H9 (cell line): ENCODE results near the gene SLC25A34. TPM values are rescaled to one million over a fixed set of nuclear protein-coding genes. Genes with fewer than 3 reads are reported as not detected.

Experiments
- DNase-seq: peaks from one replicate; pipeline ENCODE4 v3.0.0-alpha.2; 2017
- H2AFZ ChIP-seq: one replicate; pipeline ENCODE4 v1.6.1; 2013; ENCODE audit warnings: mild to moderate bottlenecking, low read length, control low read depth, moderate library complexity
- H2AK5ac ChIP-seq: 2 replicates; pipeline ENCODE4 v1.6.1; 2013; ENCODE audit warnings: low read length, control low read depth, mixed read lengths; ENCODE audit not compliant: insufficient read length
- H2BK120ac ChIP-seq: one replicate; pipeline ENCODE4 v1.6.1; 2013; ENCODE audit warnings: low read depth, mild to moderate bottlenecking, low read length, control low read depth, inconsistent platforms; ENCODE audit not compliant: poor library complexity, severe bottlenecking
- H2BK12ac ChIP-seq: 2 replicates; pipeline ENCODE4 v1.6.1; 2013; ENCODE audit warnings: low read length, control low read depth, mixed read lengths, low read depth; ENCODE audit not compliant: insufficient read length
- H2BK15ac ChIP-seq: 2 replicates; pipeline ENCODE4 v1.6.1; 2013; ENCODE audit warnings: low read depth, low read length, control low read depth
- H2BK20ac ChIP-seq: one replicate; pipeline ENCODE4 v1.6.1; 2013; ENCODE audit warnings: low read depth, mild to moderate bottlenecking, low read length, control low read depth, inconsistent platforms; ENCODE audit not compliant: poor library complexity, severe bottlenecking
- H2BK5ac ChIP-seq: 2 replicates; pipeline ENCODE4 v1.6.1; 2013; ENCODE audit warnings: low read length, control low read depth, mixed read lengths; ENCODE audit not compliant: insufficient read length
- H3K14ac ChIP-seq: 2 replicates; pipeline ENCODE4 v1.6.1; 2013; ENCODE audit warnings: low read length, control low read depth; ENCODE audit not compliant: insufficient read depth
- H3K18ac ChIP-seq: 2 replicates; pipeline ENCODE4 v1.6.1; 2013; ENCODE audit warnings: low read depth, mild to moderate bottlenecking, mixed read lengths, low read length, control low read depth; ENCODE audit not compliant: insufficient read length
- H3K23ac ChIP-seq: 2 replicates; pipeline ENCODE4 v1.6.1; 2013; ENCODE audit warnings: low read length, control low read depth, mixed read lengths, low read depth; ENCODE audit not compliant: insufficient read length
- H3K23me2 ChIP-seq: 2 replicates; pipeline ENCODE4 v1.6.1; 2013; ENCODE audit warnings: low read depth, mild to moderate bottlenecking, mixed read lengths, low read length, control low read depth; ENCODE audit not compliant: insufficient read length, poor library complexity, severe bottlenecking
- H3K27ac ChIP-seq: 2 replicates; pipeline ENCODE4 v1.5.1; 2013; ENCODE audit warnings: low read length, control low read depth, mixed read lengths, low read depth; ENCODE audit not compliant: insufficient read length
- H3K27me3 ChIP-seq: 2 replicates; pipeline ENCODE4 v1.6.1; 2013; ENCODE audit warnings: low read length, control low read depth, inconsistent platforms; ENCODE audit not compliant: insufficient read depth
- H3K4ac ChIP-seq: 2 replicates; pipeline ENCODE4 v1.6.1; 2013; ENCODE audit warnings: low read depth, mild to moderate bottlenecking, control low read depth, inconsistent platforms, low read length, moderate library complexity
- H3K4me1 ChIP-seq: 2 replicates; pipeline ENCODE4 v1.6.1; 2013; ENCODE audit warnings: low read length, control low read depth, inconsistent platforms; ENCODE audit not compliant: insufficient read depth
- H3K4me2 ChIP-seq: 2 replicates; pipeline ENCODE4 v1.6.1; 2013; ENCODE audit warnings: low read length, control low read depth, mixed read lengths; ENCODE audit not compliant: insufficient read length, insufficient read depth
- H3K56ac ChIP-seq: 2 replicates; pipeline ENCODE4 v1.6.1; 2013; ENCODE audit warnings: low read depth, mild to moderate bottlenecking, mixed read lengths, low read length, control low read depth; ENCODE audit not compliant: insufficient read length
- H3K79me1 ChIP-seq: 2 replicates; pipeline ENCODE4 v1.6.1; 2013; ENCODE audit warnings: low read depth, mild to moderate bottlenecking, moderate library complexity, low read length, control low read depth, inconsistent platforms; ENCODE audit not compliant: insufficient read depth, poor library complexity, severe bottlenecking
- H3K79me2 ChIP-seq: 2 replicates; pipeline ENCODE4 v1.6.1; 2013; ENCODE audit warnings: low read length, control low read depth, inconsistent platforms; ENCODE audit not compliant: insufficient read depth
- H3K9ac ChIP-seq: 2 replicates; pipeline ENCODE4 v1.6.1; 2013; ENCODE audit warnings: low read length, control low read depth, mixed read lengths; ENCODE audit not compliant: insufficient read length; ENCODE audit errors: extremely low read depth
- H3K9me3 ChIP-seq: one replicate; pipeline ENCODE4 v1.6.1; 2013; ENCODE audit warnings: low read depth, low read length, inconsistent platforms; ENCODE audit not compliant: control insufficient read depth
- H3T11ph ChIP-seq: one replicate; pipeline ENCODE4 v1.6.1; 2013; ENCODE audit warnings: mild to moderate bottlenecking, low read length, control low read depth, inconsistent platforms
- H4K20me1 ChIP-seq: one replicate; pipeline ENCODE4 v1.6.1; 2013; ENCODE audit not compliant: control insufficient read depth, insufficient read length, insufficient read depth
- H4K5ac ChIP-seq: 2 replicates; pipeline ENCODE4 v1.6.1; 2013; ENCODE audit warnings: low read depth, mild to moderate bottlenecking, mixed read lengths, low read length, control low read depth; ENCODE audit not compliant: insufficient read length
- H4K8ac ChIP-seq: replicated peaks from 2 replicates; pipeline ENCODE4 v1.6.1; 2013; ENCODE audit warnings: low read length, control low read depth, mixed read lengths, low read depth; ENCODE audit not compliant: insufficient read length
- H4K91ac ChIP-seq: 2 replicates; pipeline ENCODE4 v1.6.1; 2013; ENCODE audit warnings: low read depth, mild to moderate bottlenecking, moderate library complexity, mixed read lengths, low read length, control low read depth; ENCODE audit not compliant: insufficient read length
- H3K27ac Mint-ChIP-seq, 3 experiments: 2 replicates in 2 of 3; 3 replicates in 1 of 3; pipeline ENCODE4 v1.8.0; 2020 to 2021; ENCODE audit warnings: mixed read lengths in 3 of 3, mild to moderate bottlenecking in 1 of 3, moderate library complexity in 1 of 3
- H3K27me3 Mint-ChIP-seq: 2 replicates; pipeline ENCODE4 v1.8.0; 2021; ENCODE audit warnings: low read depth, mild to moderate bottlenecking, moderate library complexity, mixed read lengths
- H3K36me3 Mint-ChIP-seq, 3 experiments: 2 replicates in 2 of 3; 3 replicates in 1 of 3; pipeline ENCODE4 v1.8.0; 2020 to 2021; ENCODE audit warnings: low read depth in 3 of 3, mixed read lengths in 3 of 3; ENCODE audit not compliant: insufficient read depth in 1 of 3
- H3K4me1 Mint-ChIP-seq, 2 experiments: 2 replicates each; pipeline ENCODE4 v1.8.0; 2020; ENCODE audit warnings: mixed read lengths in 2 of 2
- H3K4me3 Mint-ChIP-seq, 2 experiments: 2 replicates in 1 of 2; 3 replicates in 1 of 2; pipeline ENCODE4 v1.8.0; 2020 to 2021; ENCODE audit warnings: mild to moderate bottlenecking in 2 of 2, mixed read lengths in 2 of 2, moderate library complexity in 1 of 2
- H3K9me3 Mint-ChIP-seq, 2 experiments: 2 replicates in 1 of 2; 3 replicates in 1 of 2; pipeline ENCODE4 v1.8.0; 2020; ENCODE audit warnings: mild to moderate bottlenecking in 2 of 2, mixed read lengths in 2 of 2, moderate library complexity in 1 of 2
- CTCF ChIP-seq: fragments of 200-600 bp; sonication (generic); conservative IDR thresholded peaks from 3 replicates; pipeline ENCODE4 v1.8.0; 2021; ENCODE audit warnings: antibody characterized with exemption, mild to moderate bottlenecking
- WGBS: extraction: QIAGEN DNeasy Blood & Tissue Kit; methylation state at CpG from one replicate; pipeline ENCODE4 v1.1.7; 2013; ENCODE audit warnings: missing lambda C conversion rate, low lambda C conversion rate, mixed read lengths; ENCODE audit not compliant: insufficient read length; ENCODE audit errors: extremely low coverage; 5-methylcytosine and 5-hydroxymethylcytosine counted together
- total RNA-seq: library from RNA; stranded (reverse); gene quantifications from 2 replicates; pipeline ENCODE4 v1.2.1, GENCODE V29; 2021

SLC25A34 gene
- total RNA-seq, 1 experiment from 2014 or later, result 1.5 TPM

GRCh38 chr1:15704526-15705183, 31.4 kb upstream of the SLC25A34 start:
- H4K20me1 ChIP-seq, result no peaks in the 10 kb centered on the region
- H3K9me3 Mint-ChIP-seq, result no peaks in the 10 kb centered on the region
- H3K27ac Mint-ChIP-seq, result peak overlapping the region; percentile 58 to 82 (median 74); a peak in 4 of 7 replicates

More at GRCh38 chr1:15704526-15705183, 31.4 kb upstream of the SLC25A34 start:
- Histone ChIP-seq H3K23me2 (no peaks in the 10 kb centered on the region), H3K4me2 (no peak overlapping the region), H2BK15ac (no peak overlapping the region), H3K79me1 (no peaks in the 10 kb centered on the region), H3K9ac (no peak overlapping the region), H2BK120ac (no peak overlapping the region), H3K9me3 (no peaks in the 10 kb centered on the region), H3K14ac (no peak overlapping the region), H3K4me1 (no peaks in the 10 kb centered on the region; the same call in 1 of the 2 replicates), H2BK5ac (no peak overlapping the region), H3K4ac (no peak overlapping the region), H2BK12ac (no peak overlapping the region), H3K27ac (no peak overlapping the region), H2AFZ (no peak overlapping the region), H3K79me2 (no peaks in the 10 kb centered on the region; the same call in 1 of the 2 replicates), H3K18ac (no peak overlapping the region), H4K8ac (no peak overlapping the region), H3K56ac (no peak overlapping the region), H2AK5ac (no peak overlapping the region), H3K27me3 (no peaks in the 10 kb centered on the region), H2BK20ac (no peak overlapping the region), H3K23ac (no peak overlapping the region), H3T11ph (no peak overlapping the region), H4K5ac (no peak overlapping the region), H4K91ac (no peak overlapping the region)
- Mint-ChIP-seq H3K4me3 (no peak overlapping the region), H3K27me3 (no peaks in the 10 kb centered on the region), H3K4me1 (peaks cover 3% of the 10 kb centered on the region in 2 experiments; a peak in 2 of 4 replicates), H3K36me3 (peaks cover 3 to 17% (median 10%) of the 10 kb centered on the region in 3 experiments; a peak in 5 of 7 replicates)
- DNase-seq, result no peak
- no peak for TF ChIP-seq CTCF
- WGBS, result no CpG with 5 or more reads among the region's 17 CpGs
